ENCODE data around the gene NRXN3.

GRCh38 chr14:78666336-78667056, 496.3 kb downstream of the NRXN3 start:
- TF ChIP-seq CTCF (conservative IDR thresholded peaks at IDR 0.05 in 1 of 2, IDR thresholded peaks at IDR 0.05 in 1 of 2; ENCODE audit: low read depth in 1 of 2, low read length in 2 of 2) (no peak), EZH2 (IDR thresholded peaks at IDR 0.05; ENCODE audit: low read length, missing control alignments) (no peak)

Measured in fibroblast of lung (primary cell).